Endothelial cell (in vitro differentiated cells): Measurements from ENCODE around the gene SPATS1. TPM values are rescaled to one million over a fixed set of nuclear protein-coding genes. Genes with fewer than 3 reads are reported as not detected.

Experiments
- DNase-seq: peaks from one replicate; pipeline ENCODE4 v3.0.0; 2021; ENCODE audit warnings: low spot score
- H3K27ac Mint-ChIP-seq: one replicate; pipeline ENCODE4 v1.8.0; 2021; ENCODE audit warnings: mixed read lengths, inconsistent platforms; ENCODE audit not compliant: unreplicated experiment
- H3K27me3 Mint-ChIP-seq: one replicate; pipeline ENCODE4 v1.8.0; 2021; ENCODE audit warnings: mild to moderate bottlenecking, moderate library complexity, mixed read lengths, inconsistent platforms; ENCODE audit not compliant: unreplicated experiment
- H3K36me3 Mint-ChIP-seq: one replicate; pipeline ENCODE4 v1.8.0; 2021; ENCODE audit warnings: mild to moderate bottlenecking, low read depth, mixed read lengths, inconsistent platforms; ENCODE audit not compliant: unreplicated experiment
- H3K4me1 Mint-ChIP-seq: one replicate; pipeline ENCODE4 v1.8.0; 2021; ENCODE audit warnings: mild to moderate bottlenecking, mixed read lengths, inconsistent platforms; ENCODE audit not compliant: unreplicated experiment
- H3K4me3 Mint-ChIP-seq: one replicate; pipeline ENCODE4 v1.8.0; 2021; ENCODE audit warnings: mild to moderate bottlenecking, mixed read lengths, inconsistent platforms; ENCODE audit not compliant: unreplicated experiment
- H3K9me3 Mint-ChIP-seq: one replicate; pipeline ENCODE4 v1.8.0; 2021; ENCODE audit warnings: mixed read lengths, inconsistent platforms; ENCODE audit not compliant: unreplicated experiment
- total RNA-seq: library from RNA; stranded (reverse); fragmentation: NEBNext Ultra II Directional; extraction: Animal tissue kit (Norgen Biotek cat#: 25700); gene quantifications from one replicate; pipeline ENCODE4 v1.2.1, GENCODE V29; 2021; ENCODE audit not compliant: unreplicated experiment
- TF ChIP-seq, protein P1 (sequence below): fragments of 200-600 bp; sonication (generic); IDR thresholded peaks from one replicate; pipeline ENCODE4 v1.5.0; 2021; ENCODE audit warnings: antibody characterized with exemption; ENCODE audit not compliant: unreplicated experiment

Gene SPATS1
- total RNA-seq, 1 donor from 2014 or later = not detected

DNA sequence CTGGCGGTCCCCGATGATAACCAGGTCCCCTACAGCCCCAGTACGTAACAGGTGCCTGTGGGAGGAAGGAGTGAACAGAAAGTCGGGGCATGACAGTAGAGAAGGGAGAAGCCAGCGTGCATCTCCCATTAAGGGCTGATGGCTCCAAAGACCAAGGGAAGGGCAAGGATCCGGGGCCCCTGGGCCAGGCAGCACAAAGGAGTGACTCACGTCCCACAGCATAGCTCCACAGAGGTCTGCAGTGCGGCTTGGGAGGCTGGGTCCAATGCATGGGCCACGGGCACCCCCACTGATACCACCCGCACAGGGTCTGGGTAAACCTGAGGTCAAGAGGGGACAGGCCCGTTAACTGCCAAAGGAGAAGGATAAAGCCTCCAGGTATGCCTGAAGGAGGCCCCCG lies 39.6 kb upstream of the SPATS1 start:
- Mint-ChIP-seq H3K27me3 (peaks cover 6% of the 10 kb centered on the region), H3K4me3 (no peak overlapping the region), H3K4me1 (peaks cover 3% of the 10 kb centered on the region), H3K27ac (no peak overlapping the region), H3K36me3 (peaks cover 28% of the 10 kb centered on the region), H3K9me3 (no peaks in the 10 kb centered on the region)
- no peak for DNase-seq
- TF ChIP-seq, protein P1, sequence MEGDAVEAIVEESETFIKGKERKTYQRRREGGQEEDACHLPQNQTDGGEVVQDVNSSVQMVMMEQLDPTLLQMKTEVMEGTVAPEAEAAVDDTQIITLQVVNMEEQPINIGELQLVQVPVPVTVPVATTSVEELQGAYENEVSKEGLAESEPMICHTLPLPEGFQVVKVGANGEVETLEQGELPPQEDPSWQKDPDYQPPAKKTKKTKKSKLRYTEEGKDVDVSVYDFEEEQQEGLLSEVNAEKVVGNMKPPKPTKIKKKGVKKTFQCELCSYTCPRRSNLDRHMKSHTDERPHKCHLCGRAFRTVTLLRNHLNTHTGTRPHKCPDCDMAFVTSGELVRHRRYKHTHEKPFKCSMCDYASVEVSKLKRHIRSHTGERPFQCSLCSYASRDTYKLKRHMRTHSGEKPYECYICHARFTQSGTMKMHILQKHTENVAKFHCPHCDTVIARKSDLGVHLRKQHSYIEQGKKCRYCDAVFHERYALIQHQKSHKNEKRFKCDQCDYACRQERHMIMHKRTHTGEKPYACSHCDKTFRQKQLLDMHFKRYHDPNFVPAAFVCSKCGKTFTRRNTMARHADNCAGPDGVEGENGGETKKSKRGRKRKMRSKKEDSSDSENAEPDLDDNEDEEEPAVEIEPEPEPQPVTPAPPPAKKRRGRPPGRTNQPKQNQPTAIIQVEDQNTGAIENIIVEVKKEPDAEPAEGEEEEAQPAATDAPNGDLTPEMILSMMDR = no peak

DNA sequence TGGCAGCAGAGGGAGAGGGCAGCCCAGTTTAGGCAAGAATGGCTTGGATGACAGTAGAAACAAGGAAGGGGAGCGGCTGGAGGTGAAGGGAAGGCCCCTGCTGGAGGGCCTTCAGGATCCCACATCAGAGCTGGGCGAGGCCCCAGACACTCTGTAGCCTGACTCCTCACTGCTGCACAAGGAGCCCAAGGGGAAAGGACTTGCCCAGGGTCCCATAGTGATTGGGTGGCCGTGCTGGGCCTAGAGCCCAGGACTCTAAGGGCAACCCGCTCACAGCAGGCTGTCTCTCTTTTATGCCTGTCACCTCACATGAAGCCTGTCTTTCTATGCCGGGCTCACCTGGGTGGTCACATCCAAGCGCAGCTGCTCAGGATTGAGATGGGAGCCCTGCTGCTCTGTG lies 38.6 kb upstream of the SPATS1 start:
- no peak for DNase-seq
- peaks cover 33% of the 10 kb centered on the region for H3K36me3 Mint-ChIP-seq
- H3K27me3 Mint-ChIP-seq = peaks cover 8% of the 10 kb centered on the region
- no peak overlapping the region for H3K27ac Mint-ChIP-seq
- H3K4me3 Mint-ChIP-seq = no peak overlapping the region
- no peaks in the 10 kb centered on the region for H3K9me3 Mint-ChIP-seq
- TF ChIP-seq, protein P1 = no peak
- peaks cover 5% of the 10 kb centered on the region for H3K4me1 Mint-ChIP-seq

DNA sequence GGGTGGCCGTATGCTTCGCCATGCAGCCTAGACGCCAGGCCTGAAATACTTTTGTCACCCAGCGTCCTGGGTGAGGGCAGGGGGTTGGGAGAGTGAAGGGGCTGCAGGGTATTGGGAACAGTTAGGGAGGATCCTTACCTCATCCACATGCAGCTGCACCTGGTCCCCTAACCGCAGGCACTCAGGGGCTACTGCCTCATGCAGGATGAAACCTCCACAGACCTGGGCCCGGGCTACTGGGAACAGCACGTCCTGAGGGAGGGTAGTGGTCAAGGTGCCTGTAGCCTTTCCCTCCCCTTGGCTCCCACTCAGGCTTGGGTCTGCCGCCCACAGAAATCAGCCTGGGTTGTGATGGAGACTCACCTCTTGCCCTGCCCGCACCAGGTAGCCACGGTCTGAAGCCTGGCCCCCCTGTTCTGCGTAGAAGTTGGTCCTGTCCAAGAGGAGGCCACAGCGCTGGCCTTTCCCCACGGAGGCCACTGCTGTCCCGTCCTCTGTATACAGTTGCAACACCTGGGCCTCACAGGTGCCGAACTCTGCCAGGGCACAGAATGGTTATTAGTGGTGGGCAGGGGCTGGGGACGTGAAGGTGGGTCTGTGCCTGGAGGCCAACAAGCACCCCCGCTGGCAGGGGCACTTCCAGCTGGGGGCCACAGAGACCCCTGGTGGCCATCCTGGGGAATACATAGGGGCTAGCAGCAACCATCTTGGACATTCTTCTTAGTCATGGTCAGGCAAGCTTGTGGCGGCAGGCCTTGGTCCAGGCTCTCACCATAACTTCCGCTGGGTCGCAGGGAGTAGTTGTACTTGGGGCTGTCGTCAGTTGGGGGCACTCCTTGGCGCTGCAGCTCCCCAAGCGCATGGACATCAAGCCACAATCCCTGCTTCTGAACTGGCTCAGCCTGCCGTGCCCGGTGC lies 37.9 kb upstream of the SPATS1 start:
- Mint-ChIP-seq H3K27ac (no peak overlapping the region), H3K4me3 (no peak overlapping the region), H3K36me3 (peaks cover 37% of the 10 kb centered on the region), H3K4me1 (peaks cover 2% of the 10 kb centered on the region), H3K9me3 (no peaks in the 10 kb centered on the region), H3K27me3 (peaks cover 5% of the 10 kb centered on the region)
- TF ChIP-seq, protein P1 = peak; percentile 82
- peak; percentile 62 for DNase-seq

DNA sequence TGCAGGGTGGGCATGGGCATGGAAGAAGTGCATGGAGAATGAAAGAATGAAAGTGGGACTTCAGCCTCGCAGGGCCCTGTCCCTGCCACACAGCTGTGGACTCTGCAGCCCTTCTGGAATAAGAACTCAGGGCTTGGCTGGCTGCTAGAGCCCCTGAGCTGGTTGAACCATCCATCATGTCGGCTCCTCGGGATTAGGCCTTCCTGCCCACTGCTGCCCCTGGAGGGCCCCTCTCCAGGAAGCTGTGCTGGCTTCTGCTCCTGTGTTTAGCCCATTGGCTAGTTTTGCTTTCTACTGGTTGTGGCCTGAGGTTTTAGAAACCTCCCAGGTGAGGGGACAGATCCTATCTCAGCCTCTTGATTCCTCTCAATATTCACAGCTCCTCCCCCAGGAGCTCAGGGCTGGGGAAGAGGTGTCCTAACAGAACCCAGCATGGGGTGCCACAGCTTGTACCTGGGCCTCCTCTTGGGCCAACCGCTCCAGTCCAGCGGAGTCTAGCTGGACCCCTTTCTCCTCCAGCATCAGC lies 37.2 kb upstream of the SPATS1 start:
- Mint-ChIP-seq H3K4me3 (no peak overlapping the region), H3K9me3 (no peaks in the 10 kb centered on the region), H3K27ac (peak overlapping the region; percentile 19), H3K27me3 (peaks cover 3% of the 10 kb centered on the region), H3K4me1 (peaks cover 2% of the 10 kb centered on the region), H3K36me3 (peaks cover 42% of the 10 kb centered on the region)
- DNase-seq = no peak
- TF ChIP-seq, protein P1 = no peak

DNA sequence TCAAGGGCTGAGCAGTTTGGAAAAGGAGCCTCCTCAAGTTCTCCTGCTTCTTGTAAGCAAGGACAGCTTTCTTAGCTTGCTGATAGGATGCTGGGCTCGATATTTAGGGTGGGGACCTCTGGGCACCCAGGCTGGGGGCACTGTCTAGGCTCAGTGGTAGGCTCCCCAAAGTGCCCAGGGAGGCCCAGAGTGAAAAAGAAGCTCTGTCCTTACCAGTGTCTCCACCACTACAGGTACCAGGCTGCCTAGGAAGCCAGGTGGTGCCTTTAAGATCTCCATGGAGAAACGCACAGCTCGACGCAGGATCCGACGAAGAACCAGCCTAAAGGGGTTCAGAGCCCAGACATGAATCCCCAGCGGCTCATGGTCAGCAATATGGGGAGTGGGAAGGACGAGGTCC lies 35.7 kb upstream of the SPATS1 start:
- Mint-ChIP-seq H3K27me3 (peaks cover 3% of the 10 kb centered on the region), H3K4me3 (no peak overlapping the region), H3K36me3 (peaks cover 39% of the 10 kb centered on the region), H3K4me1 (peaks cover 4% of the 10 kb centered on the region), H3K27ac (no peak overlapping the region), H3K9me3 (no peaks in the 10 kb centered on the region)
- TF ChIP-seq, protein P1 = no peak
- DNase-seq = no peak
